ENCODE results near the gene TRIM25. TPM values are rescaled to one million over a fixed set of nuclear protein-coding genes. Genes with fewer than 3 reads are reported as not detected.

TRIM25 gene
- total RNA-seq, 2 donors from 2014 or later = 69.9 to 98.1 TPM

DNA sequence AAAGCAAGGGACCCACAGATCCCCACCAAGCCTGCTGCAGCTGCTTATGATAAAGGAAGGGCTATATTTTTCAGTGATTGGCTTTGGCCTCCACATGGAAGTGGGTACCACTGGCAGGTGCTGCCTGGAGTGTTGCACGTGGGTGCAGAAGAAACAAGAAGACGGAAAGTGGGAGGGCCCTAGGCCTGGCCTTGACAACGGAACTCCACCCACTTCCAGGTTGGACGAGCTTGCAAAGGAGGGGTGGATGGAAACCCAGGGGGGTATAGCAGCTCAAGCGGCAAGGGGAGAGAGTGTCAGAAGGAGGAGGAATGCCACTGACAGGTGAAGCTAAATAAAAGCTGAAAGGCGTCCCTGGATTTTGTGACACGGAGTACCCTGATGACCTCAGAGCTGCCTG lies 20.3 kb downstream of the TRIM25 start:
- Histone ChIP-seq H3K4me1 (no peaks in the 10 kb centered on the region), H3K27me3 (no peaks in the 10 kb centered on the region), H3K36me3 (peaks cover 45% of the 10 kb centered on the region), H3K9me3 (no peaks in the 10 kb centered on the region), H3K9ac (ENCODE audit: low read depth in 2 of 2, low read length in 2 of 2) (no peak overlapping the region), H3K4me3 (no peak overlapping the region), H3K27ac (no peak overlapping the region)
- DNase-seq = no peak
- intact Hi-C loops (cut with DNase I) = no loop called here
- TF ChIP-seq, protein P1, sequence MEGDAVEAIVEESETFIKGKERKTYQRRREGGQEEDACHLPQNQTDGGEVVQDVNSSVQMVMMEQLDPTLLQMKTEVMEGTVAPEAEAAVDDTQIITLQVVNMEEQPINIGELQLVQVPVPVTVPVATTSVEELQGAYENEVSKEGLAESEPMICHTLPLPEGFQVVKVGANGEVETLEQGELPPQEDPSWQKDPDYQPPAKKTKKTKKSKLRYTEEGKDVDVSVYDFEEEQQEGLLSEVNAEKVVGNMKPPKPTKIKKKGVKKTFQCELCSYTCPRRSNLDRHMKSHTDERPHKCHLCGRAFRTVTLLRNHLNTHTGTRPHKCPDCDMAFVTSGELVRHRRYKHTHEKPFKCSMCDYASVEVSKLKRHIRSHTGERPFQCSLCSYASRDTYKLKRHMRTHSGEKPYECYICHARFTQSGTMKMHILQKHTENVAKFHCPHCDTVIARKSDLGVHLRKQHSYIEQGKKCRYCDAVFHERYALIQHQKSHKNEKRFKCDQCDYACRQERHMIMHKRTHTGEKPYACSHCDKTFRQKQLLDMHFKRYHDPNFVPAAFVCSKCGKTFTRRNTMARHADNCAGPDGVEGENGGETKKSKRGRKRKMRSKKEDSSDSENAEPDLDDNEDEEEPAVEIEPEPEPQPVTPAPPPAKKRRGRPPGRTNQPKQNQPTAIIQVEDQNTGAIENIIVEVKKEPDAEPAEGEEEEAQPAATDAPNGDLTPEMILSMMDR (IDR thresholded peaks at IDR 0.05) = no peak

DNA sequence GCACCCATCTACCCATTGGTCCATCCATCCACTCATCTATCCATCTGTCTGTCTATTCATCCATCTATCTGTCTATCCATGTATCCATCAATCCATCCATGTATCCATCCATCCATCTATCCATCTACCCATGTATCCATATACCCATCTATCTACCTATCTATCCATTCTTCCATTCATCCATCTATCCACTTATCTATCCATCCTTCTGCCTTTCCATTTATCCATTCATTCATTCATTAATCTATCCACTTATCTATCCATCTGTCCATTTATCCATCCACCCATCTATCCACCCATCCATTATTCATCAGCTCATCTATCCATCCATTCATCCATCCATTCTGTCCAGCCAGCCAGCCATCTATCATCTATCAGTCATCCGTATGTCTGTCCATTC lies 21.5 kb downstream of the TRIM25 start:
- H3K4me1 ChIP-seq = no peaks in the 10 kb centered on the region
- DNase-seq = no peak
- intact Hi-C loops (cut with DNase I) = no loop called here
- no peaks in the 10 kb centered on the region for H3K9me3 ChIP-seq
- H3K9ac ChIP-seq (ENCODE audit: low read depth in 2 of 2, low read length in 2 of 2) = no peak overlapping the region
- TF ChIP-seq, protein P1 (IDR thresholded peaks at IDR 0.05) = no peak
- no peaks in the 10 kb centered on the region for H3K27me3 ChIP-seq
- H3K4me3 ChIP-seq = no peak overlapping the region
- H3K36me3 ChIP-seq = peaks cover 45% of the 10 kb centered on the region
- no peak overlapping the region for H3K27ac ChIP-seq

DNA sequence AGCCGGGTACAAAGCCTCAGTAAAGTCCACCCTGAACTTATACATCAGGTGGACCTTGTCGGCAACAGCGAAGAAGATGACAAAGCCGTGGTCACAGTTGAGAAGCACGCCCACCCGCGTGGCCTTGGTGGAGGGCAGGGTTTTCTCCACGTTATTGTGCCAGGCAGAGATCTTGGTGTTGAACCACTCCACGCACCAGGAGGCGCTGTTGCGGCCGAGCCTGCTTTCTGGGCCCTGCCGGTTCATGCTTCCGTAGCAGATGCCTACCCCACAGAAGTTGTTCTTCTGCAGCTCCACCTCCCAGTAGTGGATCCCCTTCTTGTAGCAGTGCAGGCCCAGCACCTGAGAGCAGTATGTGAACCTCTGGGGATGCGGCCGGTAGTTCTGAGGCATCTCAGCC lies 22.1 kb downstream of the TRIM25 start:
- no peak for DNase-seq
- intact Hi-C loops (cut with DNase I) = no loop called here
- H3K27ac ChIP-seq = no peak overlapping the region

DNA sequence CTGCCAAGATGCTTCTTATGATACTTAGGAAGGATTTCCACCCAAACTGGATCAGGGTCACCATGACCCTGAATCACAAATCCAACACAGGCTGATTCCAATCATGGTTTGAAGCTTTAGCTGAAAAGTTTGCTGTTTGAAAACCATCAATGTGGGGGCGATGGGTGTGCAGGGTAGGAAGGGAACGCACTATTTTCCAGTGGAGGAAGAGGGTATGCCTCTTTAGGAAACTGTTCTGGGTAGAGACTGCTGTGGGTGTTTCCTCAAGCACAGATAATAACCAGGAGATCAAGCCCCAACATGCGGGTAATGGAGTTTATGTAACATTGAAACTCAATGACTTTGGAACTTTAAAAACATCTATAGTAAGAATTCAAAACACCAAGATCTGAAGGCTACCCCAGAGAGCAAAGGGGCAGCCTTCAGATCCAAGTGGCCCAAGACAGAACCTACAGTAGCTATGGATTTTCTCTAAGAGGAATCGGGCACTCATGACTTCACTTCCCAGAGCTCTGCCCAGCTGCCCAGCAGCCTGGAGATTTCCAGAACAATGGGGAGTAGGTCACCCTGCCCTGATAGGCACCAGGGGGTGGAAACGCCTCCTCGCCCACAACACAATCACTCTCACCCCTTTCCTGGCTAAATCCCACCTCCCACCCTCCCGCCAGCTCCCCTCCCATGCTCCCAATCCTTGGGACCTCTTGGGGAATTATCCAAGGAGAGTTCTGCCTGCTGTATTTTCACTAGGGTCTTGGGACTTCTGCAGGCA lies 22.8 kb downstream of the TRIM25 start:
- Histone ChIP-seq H3K27ac (no peak overlapping the region), H3K27me3 (no peaks in the 10 kb centered on the region), H3K9me3 (no peaks in the 10 kb centered on the region), H3K4me3 (no peak overlapping the region), H3K9ac (ENCODE audit: low read depth in 2 of 2, low read length in 2 of 2) (no peak overlapping the region), H3K36me3 (peaks cover 45% of the 10 kb centered on the region), H3K4me1 (no peaks in the 10 kb centered on the region)
- TF ChIP-seq, protein P1 (IDR thresholded peaks at IDR 0.05) = no peak
- DNase-seq = no peak
- intact Hi-C loops (cut with DNase I) = no loop called here

More for the DNA sequence above, 22.1 kb downstream of the TRIM25 start:
- TF ChIP-seq, protein P1 (IDR thresholded peaks at IDR 0.05) = peak; percentile 30
- H3K36me3 ChIP-seq = peaks cover 45% of the 10 kb centered on the region
- no peaks in the 10 kb centered on the region for H3K9me3 ChIP-seq
- H3K9ac ChIP-seq (ENCODE audit: low read depth in 2 of 2, low read length in 2 of 2) = no peak overlapping the region
- no peak overlapping the region for H3K4me3 ChIP-seq
- H3K27me3 ChIP-seq = no peaks in the 10 kb centered on the region
- H3K4me1 ChIP-seq = no peaks in the 10 kb centered on the region

DNA sequence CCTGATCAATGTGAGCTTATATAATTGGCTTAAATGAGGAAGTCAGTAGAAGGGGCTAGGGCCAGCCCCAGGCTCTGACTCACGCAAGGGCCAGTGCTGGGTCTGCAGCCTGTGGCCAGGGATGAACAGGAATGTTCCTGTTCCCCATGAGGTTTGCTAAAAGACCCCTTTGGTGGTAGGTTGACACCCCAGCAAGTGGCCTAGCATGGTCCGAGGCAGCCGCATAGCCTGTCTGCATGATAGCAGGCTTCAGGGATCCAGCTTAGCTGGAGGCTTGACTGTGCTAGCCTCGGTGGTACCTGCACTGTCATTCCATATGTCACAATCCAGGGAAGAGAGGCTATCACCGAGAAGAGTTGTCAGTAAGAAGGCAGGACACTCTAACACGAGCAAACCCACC lies 23.5 kb downstream of the TRIM25 start:
- peaks cover 44% of the 10 kb centered on the region for H3K36me3 ChIP-seq
- no peaks in the 10 kb centered on the region for H3K4me1 ChIP-seq
- TF ChIP-seq, protein P1 (IDR thresholded peaks at IDR 0.05) = no peak
- H3K27me3 ChIP-seq = no peaks in the 10 kb centered on the region
- H3K27ac ChIP-seq = no peak overlapping the region
- H3K9ac ChIP-seq (ENCODE audit: low read depth in 2 of 2, low read length in 2 of 2) = no peak overlapping the region
- no peak overlapping the region for H3K4me3 ChIP-seq
- no peak for DNase-seq
- H3K9me3 ChIP-seq = no peaks in the 10 kb centered on the region
- intact Hi-C loops (cut with DNase I) = no loop called here

Data from colonic mucosa (tissue), 4 donors.